GM19193 (cell line): ENCODE results near the gene GYS2.

ENCODE experiments used
- POLR2A ChIP-seq: IDR thresholded peaks from 4 replicates; pipeline ENCODE4 v1.6.1; 2011; ENCODE audit not compliant: insufficient read depth, insufficient read length; ENCODE audit errors: extremely low read depth

The GYS2 gene

DNA sequence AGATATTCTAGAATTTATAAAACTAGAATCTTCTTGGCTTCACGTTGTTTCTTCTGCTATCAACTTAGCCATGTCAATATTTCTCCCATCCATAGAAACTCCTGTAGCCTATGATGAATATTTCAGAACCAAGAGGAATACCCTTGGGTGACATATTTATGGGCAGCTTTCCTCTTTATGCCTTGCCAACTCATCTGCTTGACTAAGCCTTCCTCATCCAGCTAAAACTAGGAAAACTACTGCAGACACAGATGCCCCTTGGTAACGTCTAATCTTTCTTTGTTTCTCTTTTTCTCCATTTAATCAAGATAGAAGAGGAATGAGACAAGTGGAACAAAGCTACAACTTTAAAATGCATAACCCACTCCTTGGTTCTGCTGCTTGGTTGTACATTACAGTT lies 96.8 kb downstream of the GYS2 start:
- no peak for TF ChIP-seq POLR2A

DNA sequence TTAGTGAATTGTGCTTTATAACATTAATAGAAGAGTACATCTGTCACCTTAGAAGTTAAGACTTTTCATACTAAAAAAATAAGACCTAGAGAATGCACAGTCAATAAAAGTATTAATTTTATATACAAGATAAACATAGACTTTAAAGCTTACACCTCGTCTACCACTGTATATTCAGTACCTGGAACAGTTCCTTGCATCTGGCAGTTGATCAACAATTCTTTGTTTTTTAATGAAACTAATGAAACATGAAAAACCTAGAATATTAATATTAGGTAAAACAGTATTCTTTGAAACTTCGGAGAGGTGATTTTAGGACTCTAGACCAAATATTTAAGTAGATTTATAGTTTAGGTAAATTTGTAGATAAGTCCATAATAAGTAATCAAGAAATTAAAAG lies 98.8 kb downstream of the GYS2 start:
- TF ChIP-seq POLR2A, result no peak

GRCh38 chr12:21502872-21503271 lies 101.8 kb downstream of the GYS2 start:
- TF ChIP-seq POLR2A, result no peak

- TF ChIP-seq POLR2A, result no peak
Measured at GRCh38 chr12:21502164-21502496, 102.5 kb downstream of the GYS2 start.

GRCh38 chr12:21501258-21502163 lies 103.1 kb downstream of the GYS2 start, which contains the start of the genes GOLT1B and RECQL:
Gene GOLT1B (plus strand): TSS chr12:21501789. CDS start chr12:21501924, 135 bp downstream.
Gene RECQL (minus strand): TSS chr12:21501635. CDS start chr12:21499570, 2,065 bp downstream.
- TF ChIP-seq POLR2A, result peak; percentile 92

DNA sequence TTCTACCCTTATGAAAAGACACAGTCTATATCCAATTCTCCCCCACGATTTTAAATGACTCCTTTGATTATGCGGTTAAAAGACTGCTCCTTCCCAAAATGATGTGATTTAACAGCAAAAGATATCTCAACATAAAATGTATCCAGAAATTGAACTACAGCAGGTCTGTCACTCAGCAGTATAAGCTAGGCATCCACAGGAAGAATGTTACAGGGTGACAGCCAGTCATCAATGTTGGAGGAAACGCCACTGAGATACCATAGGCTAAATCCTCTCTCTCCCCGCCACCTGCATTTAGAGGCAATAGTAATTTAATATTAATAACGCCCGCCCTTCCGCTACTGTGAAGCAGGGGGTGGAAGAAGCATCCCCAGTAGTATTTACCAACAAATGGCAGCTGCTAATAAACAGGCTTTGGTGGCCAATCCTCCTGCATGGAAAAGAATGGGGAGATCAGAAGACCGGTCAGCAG lies 103.8 kb downstream of the GYS2 start:
- TF ChIP-seq POLR2A, result no peak

- no peak for TF ChIP-seq POLR2A
Measured at GRCh38 chr12:21499765-21500164, 104.9 kb downstream of the GYS2 start.
